ENCODE measurements around the gene PRDM5. TPM values are rescaled to one million over a fixed set of nuclear protein-coding genes. Genes with fewer than 3 reads are reported as not detected.

PRDM5 gene
- total and polyA plus RNA-seq, 12 donors = 3.4 to 26.1 (median 12.3) TPM

GRCh38 chr4:120672558-120673147, 249.9 kb downstream of the PRDM5 start:
- no peaks in the 10 kb centered on the region for H3K9me3 ChIP-seq (replicated peaks in 1 of 3)
- no peak for DNase-seq
- intact Hi-C loops (cut with DNase I) = no loop called here
- H3K27me3 ChIP-seq = no peaks in the 10 kb centered on the region
- no peak overlapping the region for H3K4me3 ChIP-seq
- H3K4me1 ChIP-seq (replicated peaks in 1 of 2) = no peaks in the 10 kb centered on the region
- no peak overlapping the region for H3K27ac ChIP-seq
- no peak for TF ChIP-seq POLR2A (IDR thresholded peaks at IDR 0.05)
- TF ChIP-seq, protein P1, sequence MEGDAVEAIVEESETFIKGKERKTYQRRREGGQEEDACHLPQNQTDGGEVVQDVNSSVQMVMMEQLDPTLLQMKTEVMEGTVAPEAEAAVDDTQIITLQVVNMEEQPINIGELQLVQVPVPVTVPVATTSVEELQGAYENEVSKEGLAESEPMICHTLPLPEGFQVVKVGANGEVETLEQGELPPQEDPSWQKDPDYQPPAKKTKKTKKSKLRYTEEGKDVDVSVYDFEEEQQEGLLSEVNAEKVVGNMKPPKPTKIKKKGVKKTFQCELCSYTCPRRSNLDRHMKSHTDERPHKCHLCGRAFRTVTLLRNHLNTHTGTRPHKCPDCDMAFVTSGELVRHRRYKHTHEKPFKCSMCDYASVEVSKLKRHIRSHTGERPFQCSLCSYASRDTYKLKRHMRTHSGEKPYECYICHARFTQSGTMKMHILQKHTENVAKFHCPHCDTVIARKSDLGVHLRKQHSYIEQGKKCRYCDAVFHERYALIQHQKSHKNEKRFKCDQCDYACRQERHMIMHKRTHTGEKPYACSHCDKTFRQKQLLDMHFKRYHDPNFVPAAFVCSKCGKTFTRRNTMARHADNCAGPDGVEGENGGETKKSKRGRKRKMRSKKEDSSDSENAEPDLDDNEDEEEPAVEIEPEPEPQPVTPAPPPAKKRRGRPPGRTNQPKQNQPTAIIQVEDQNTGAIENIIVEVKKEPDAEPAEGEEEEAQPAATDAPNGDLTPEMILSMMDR (IDR thresholded peaks at IDR 0.05) = no peak
- H3K36me3 ChIP-seq (replicated peaks in 1 of 2) = no peaks in the 10 kb centered on the region
- WGBS, 4 donors = 79 to 97% (median 92%) methylated on average over 5 of the region's 5 CpGs

GRCh38 chr4:120672076-120672475, 250.4 kb downstream of the PRDM5 start:
- no peaks in the 10 kb centered on the region for H3K4me1 ChIP-seq (replicated peaks in 1 of 2)
- no peaks in the 10 kb centered on the region for H3K27me3 ChIP-seq
- DNase-seq = no peak
- intact Hi-C loops (cut with DNase I) = no loop called here
- H3K9me3 ChIP-seq (replicated peaks in 1 of 3) = no peaks in the 10 kb centered on the region
- 3 to 60% (median 52%) methylated on average over 1 of the region's 1 CpG for WGBS, 4 donors
- no peak overlapping the region for H3K27ac ChIP-seq
- TF ChIP-seq, protein P1 (IDR thresholded peaks at IDR 0.05) = no peak
- TF ChIP-seq POLR2A (IDR thresholded peaks at IDR 0.05) = no peak
- H3K4me3 ChIP-seq = no peak overlapping the region
- H3K36me3 ChIP-seq (replicated peaks in 1 of 2) = no peaks in the 10 kb centered on the region

- 89 to 100% (median 91%) methylated on average over 3 of the region's 3 CpGs for WGBS, 4 donors
- TF ChIP-seq, protein P1 (IDR thresholded peaks at IDR 0.05) = no peak
- TF ChIP-seq POLR2A (IDR thresholded peaks at IDR 0.05) = no peak
- DNase-seq = no peak
Observed at GRCh38 chr4:120671538-120671937, 251.0 kb downstream of the PRDM5 start.

GRCh38 chr4:120667102-120667501, 255.4 kb downstream of the PRDM5 start:
- no peak for DNase-seq
- Histone ChIP-seq H3K4me3 (no peak overlapping the region), H3K9me3 (replicated peaks in 1 of 3) (peaks cover 0 to 4% (median 0%) of the 10 kb centered on the region in 3 donors), H3K36me3 (replicated peaks in 1 of 2) (no peaks in the 10 kb centered on the region), H3K4me1 (replicated peaks in 1 of 2) (no peaks in the 10 kb centered on the region), H3K27me3 (no peaks in the 10 kb centered on the region), H3K27ac (no peak overlapping the region)
- intact Hi-C loops (cut with DNase I) = no loop called here
- TF ChIP-seq, protein P1 (IDR thresholded peaks at IDR 0.05) = no peak
- TF ChIP-seq POLR2A (IDR thresholded peaks at IDR 0.05) = no peak
- WGBS, 4 donors = 86 to 93% (median 90%) methylated on average over 3 of the region's 3 CpGs

More at GRCh38 chr4:120671538-120671937, 251.0 kb downstream of the PRDM5 start:
- no peaks in the 10 kb centered on the region for H3K36me3 ChIP-seq (replicated peaks in 1 of 2)
- H3K9me3 ChIP-seq (replicated peaks in 1 of 3) = peaks cover 0 to 4% (median 0%) of the 10 kb centered on the region in 3 donors
- no peak overlapping the region for H3K4me3 ChIP-seq
- intact Hi-C loops (cut with DNase I) = no loop called here
- H3K27me3 ChIP-seq = no peaks in the 10 kb centered on the region
- no peaks in the 10 kb centered on the region for H3K4me1 ChIP-seq (replicated peaks in 1 of 2)
- no peak overlapping the region for H3K27ac ChIP-seq
